ENCODE data around the gene PTPRO.

Gene PTPRO

DNA sequence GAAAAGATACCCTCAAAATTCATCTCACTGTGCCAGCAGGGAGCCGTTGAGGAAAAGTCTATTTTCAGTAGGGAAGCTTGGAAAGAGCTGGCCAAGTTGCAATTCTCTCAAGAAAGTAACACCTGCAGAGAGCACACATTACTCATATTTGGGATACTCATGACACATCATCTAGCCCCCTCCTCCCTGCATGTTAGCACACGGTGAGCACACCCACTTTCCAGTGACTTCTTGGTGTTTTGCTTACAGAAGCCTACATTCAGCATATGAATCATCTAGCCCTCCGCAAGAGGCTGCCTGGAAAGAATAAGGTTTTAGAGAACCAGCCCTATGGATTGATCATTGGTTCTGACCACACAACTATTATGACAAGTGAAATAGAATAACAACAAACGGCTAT, 124.5 kb downstream of the PTPRO start:
- DNase-seq (ENCODE audit: low read depth in 2 of 2), result no peak

- no peak for DNase-seq (ENCODE audit: low read depth in 2 of 2)
These were observed 131.3 kb downstream of the PTPRO start for GRCh38 chr12:15453613-15454012.

GRCh38 chr12:15458008-15458407, 135.7 kb downstream of the PTPRO start:
- no peak for DNase-seq (ENCODE audit: low read depth in 2 of 2)

GRCh38 chr12:15468911-15469310, 146.6 kb downstream of the PTPRO start:
- DNase-seq (ENCODE audit: low read depth in 2 of 2), result no peak

GRCh38 chr12:15469356-15469755, 147.0 kb downstream of the PTPRO start:
- DNase-seq (ENCODE audit: low read depth in 2 of 2), result no peak

DNA sequence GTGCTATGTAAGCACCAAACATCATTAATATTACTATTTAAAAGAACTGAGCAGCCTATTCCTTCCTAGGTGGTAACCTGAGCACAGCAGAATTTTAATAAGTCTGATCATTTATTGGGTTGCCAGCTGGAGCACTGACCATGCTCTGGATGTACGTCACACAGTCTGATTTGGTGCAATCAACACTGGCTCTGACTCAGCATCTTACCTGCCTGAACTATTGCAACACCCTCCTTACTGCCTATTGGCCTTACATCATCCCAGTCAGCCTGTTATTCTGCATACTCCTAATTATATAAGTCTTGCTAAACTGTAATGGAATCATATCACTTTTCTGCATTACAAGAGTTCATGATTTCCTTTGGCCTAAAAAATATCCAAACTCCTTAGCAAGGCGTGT, 149.7 kb downstream of the PTPRO start:
- DNase-seq (ENCODE audit: low read depth in 2 of 2), result no peak

DNA sequence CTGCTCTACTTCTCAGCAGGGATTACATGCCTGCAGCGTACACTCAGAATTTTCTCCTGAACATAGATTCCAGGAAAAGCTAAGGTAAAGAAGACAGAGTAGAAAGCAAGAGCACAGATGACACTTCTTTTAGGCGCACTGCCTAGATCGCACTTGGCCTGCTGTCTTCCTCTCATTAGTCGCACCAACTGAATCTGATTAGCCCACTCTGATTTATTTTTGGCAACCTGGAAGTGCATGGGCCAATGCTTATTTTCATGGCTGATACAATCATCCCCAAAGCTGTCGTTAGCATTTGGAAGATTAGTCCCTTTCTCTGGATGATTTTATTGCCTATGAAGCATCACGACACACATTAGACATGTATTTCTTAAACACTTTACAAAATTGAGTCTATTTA, 152.5 kb downstream of the PTPRO start:
- no peak for DNase-seq (ENCODE audit: low read depth in 2 of 2)

DNA sequence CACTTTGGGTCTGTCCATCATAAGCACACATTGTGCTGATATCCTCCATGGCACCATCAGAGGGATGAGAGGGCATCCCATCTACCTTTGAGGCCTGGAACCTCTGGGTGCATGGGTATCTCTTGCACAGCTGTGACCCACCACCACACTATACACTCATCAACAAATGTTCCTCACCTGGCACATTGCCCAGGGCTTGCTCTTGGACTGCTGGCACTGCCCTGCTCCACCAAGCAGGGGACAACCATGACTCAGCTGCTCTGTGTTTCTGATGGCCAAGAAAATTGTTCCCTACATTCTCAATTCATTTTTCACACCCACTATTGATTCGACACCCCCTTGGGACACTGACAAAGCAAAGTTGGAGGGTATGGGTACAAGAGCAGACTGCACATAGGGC, 155.5 kb downstream of the PTPRO start:
- no peak for DNase-seq (ENCODE audit: low read depth in 2 of 2)

DNA sequence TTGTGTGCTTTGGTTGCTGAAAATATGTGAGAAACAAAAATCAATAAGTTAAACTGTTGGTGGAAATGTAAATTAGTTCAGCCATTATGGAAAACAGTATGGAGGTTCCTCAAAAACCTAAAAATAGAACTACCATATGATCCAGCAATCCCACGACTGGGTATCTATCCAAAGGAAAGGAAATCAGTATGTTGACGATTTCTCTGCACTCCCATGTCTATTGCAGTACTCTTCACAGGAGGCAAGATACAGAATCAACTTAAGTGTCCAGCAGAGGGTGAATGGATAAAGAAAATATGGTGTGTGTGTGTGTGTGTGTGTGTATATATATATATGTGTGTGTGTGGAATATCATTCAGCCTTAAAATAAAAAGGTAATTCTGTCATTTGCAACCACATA, 159.5 kb downstream of the PTPRO start:
- no peak for DNase-seq (ENCODE audit: low read depth in 2 of 2)

- DNase-seq (ENCODE audit: low read depth in 2 of 2), result no peak
These were observed 163.2 kb downstream of the PTPRO start for GRCh38 chr12:15485466-15485865.

DNA sequence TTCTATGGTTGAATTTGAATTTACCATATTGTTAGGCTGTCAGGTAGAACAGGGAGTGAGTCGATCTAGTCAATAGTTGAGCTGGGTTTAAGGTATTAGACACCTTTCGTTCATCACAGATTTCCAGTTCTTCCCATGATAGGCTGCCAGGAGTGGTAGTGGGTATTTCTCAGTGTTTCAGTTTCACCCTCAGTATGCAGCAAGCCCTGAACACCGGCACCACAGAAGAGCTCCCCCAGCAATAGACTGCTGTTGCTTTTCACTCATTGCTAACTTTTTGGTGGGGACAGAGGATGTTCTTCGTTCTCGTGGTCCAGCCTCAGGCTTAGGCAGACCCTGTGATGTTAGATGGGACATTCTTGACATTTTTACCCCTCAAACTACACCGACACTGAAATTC, 164.6 kb downstream of the PTPRO start:
- no peak for DNase-seq (ENCODE audit: low read depth in 2 of 2)

- DNase-seq (ENCODE audit: low read depth in 2 of 2), result no peak
These were observed 166.2 kb downstream of the PTPRO start for GRCh38 chr12:15488481-15488880.

DNA sequence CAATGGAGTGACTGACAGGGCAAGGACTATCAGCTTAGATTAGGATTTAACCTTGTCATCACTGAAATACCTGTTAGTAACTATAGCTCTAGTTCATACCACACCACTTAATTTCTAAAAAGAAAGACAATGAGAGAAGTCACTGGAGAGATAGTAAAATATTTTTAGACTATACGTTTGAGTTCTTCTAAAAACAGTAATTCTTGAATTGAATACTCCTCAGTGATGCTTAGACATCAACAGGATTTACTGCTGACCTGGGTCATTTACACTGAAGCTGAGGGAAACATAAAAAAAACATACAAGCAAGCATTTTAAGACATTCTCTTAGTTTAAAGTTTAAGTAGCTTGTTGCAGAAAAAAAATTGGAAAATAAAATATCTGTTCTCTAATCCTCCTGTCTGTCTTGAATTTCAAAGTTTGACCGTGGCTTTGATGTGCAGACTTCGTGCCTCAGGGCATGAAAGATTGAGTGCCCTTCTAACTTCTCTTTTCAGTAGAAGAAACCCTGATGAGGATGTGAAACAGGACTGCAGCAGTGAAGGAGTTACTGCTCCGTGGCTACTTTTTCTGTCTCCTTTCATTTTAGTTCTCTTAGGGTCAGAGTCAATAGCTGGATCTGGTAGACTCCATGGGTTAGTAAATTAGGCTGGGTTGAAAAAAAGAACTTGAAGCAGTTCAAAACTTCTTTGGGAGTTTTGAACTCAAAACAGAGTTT, 172.2 kb downstream of the PTPRO start:
- no peak for DNase-seq (ENCODE audit: low read depth in 2 of 2)

DNA sequence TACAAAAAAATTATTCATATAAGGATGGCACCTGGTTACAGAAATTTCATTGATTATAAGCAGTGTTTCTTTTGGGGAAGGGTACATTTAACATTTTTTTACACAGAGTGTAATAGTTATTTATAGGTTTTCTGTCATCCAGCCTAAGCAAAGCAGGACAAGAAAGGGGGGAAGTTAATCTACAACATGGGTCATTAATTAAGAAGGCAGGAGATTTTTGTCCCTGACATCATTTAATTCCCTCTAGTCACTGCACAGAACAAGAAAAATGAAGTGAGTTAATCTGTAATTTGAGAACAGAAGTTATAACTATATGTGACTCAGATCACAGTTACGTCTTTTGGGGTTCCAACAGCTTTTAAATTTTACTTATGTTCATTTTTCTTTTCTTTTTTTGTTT, 173.4 kb downstream of the PTPRO start:
- DNase-seq (ENCODE audit: low read depth in 2 of 2), result no peak

- no peak for DNase-seq (ENCODE audit: low read depth in 2 of 2)
These were observed 174.4 kb downstream of the PTPRO start for GRCh38 chr12:15496738-15497137.

GRCh38 chr12:15497671-15498292, 175.5 kb downstream of the PTPRO start:
- DNase-seq (ENCODE audit: low read depth in 2 of 2), result no peak

DNA sequence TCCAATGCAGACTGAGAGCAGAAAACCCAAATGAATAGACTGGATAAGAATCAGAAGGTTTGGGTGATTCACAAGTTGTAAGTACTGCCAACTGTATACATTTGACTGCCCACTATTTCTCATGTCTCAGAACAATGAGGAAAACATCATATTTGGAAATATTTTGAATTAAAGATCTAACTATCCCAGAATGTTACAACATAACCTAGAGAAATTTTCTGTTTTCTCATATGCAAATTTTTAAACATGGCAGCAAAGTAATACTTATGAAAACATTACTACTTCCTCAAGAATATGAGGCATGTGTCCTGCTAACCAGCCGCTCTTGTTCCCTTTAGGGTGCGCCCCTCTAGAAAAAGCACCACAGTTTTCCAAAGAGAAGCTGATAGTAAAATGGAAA, 179.9 kb downstream of the PTPRO start:
- no peak for DNase-seq (ENCODE audit: low read depth in 2 of 2)

DNA sequence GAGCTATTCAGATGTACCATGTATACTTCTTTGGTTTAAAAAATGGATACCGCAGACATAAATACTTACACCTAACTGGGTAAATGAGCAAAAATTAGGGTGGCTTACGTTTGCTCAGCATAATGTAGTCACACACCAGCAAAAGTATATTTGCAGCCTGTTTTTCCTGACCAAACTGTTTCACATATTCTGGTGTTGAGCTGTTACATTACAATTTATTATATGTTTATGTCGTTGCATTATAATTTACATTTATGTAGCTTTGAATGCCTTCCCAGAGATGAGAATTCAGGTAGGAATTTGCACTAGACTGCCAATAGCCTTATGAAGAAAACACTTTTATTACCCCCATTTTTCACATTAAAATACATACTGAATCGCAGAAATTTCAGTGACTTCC, 183.3 kb downstream of the PTPRO start:
- no peak for DNase-seq (ENCODE audit: low read depth in 2 of 2)

GRCh38 chr12:15515010-15515409, 192.7 kb downstream of the PTPRO start:
- no peak for DNase-seq (ENCODE audit: low read depth in 2 of 2)

DNA sequence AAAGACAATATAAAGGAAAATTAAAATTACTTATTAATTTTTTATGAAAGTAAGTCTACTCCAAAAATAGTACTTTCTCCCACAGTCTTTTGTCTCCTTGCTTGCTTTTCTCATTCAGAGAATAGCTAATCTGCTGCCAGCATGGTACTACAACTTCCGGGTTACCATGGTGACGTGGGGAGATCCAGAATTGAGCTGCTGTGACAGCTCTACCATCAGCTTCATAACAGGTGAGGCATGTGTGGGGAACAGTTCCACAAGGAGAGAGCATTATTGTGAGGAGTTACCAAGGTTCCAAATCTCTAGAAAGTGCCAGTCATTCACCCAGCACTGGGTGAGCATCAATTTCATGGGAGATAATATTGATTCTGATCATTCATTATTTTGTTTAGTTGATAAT, 197.8 kb downstream of the PTPRO start:
- DNase-seq (ENCODE audit: low read depth in 2 of 2), result no peak

DNA sequence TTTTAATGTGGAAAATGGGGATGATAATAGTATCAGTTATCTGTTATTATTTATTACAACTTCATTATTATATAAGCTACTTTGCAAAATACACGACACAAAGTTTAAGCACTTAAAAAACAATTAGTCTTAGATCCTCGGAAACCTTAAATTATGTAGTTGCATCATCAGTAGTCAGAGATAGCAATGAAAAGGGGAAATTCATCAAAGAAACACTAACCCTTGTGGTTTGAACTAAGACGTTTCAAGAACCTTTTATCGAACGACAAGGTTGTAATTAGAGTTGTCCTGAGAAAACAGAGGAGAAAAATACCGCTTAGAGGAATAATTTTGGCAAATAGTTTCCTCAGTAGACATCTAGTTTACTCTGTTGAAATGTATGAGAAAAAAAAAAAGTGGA, 198.5 kb downstream of the PTPRO start:
- DNase-seq (ENCODE audit: low read depth in 2 of 2), result no peak

DNA sequence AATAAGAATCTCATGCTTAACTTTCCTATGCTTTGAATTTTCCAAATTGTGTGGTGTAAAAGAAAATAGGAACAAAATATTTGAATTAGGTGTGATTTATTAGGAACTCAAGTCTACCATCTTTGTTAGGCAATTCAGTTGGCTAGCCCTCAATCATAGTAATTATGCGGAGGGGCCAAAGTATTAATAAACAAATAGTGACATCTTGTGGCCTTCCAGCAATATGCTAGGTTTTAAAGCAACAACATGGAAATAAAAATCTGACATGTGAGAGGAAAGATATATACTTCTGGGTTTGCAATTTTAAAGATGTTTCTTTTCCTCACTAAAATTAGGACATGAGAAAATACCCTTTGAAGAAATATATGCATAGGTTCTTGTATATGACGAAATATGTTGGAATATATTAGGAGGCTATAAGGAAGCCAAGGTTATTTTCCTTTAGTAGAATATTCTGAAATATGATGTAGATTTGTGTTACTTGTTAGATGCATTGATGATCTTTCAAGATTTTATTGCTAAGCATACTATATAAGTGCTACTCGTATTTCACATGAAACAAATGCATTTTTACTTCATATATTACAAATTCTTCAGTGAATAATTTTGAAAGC, 200.4 kb downstream of the PTPRO start:
- no peak for DNase-seq (ENCODE audit: low read depth in 2 of 2)

- DNase-seq (ENCODE audit: low read depth in 2 of 2), result no peak
These were observed 203.1 kb downstream of the PTPRO start for GRCh38 chr12:15525441-15525840.

Data from stimulated activated CD4-positive, alpha-beta T cell treated with anti-CD3 and anti-CD28 coated beads, Interleukin-4, amount 100 ng/mL, for 48 hours (primary cell).